WTC11 (cell line): Measurements from ENCODE around the gene MOB1B. TPM values are rescaled to one million over a fixed set of nuclear protein-coding genes. Genes with fewer than 3 reads are reported as not detected.

Experiments
- ATAC-seq: fragments of 200-7000 bp; cut with Tn5 transposase; 2 replicates; pipeline ENCODE4 v1.10.0; 2021; ENCODE audit warnings: mild to moderate bottlenecking, moderate library complexity
- CTCF ChIA-PET: fragments of 300-600 bp; sonication (Branson Sonifier 250); formaldehyde crosslinking; loops from one replicate; lab custom pipeline; 2021; ENCODE audit warnings: antibody characterized with exemption; lab: Charles Lee
- POLR2A ChIA-PET: fragments of 350-600 bp; sonication (Branson Sonifier 250); formaldehyde crosslinking; loops from one replicate; lab custom pipeline; 2021; ENCODE audit warnings: antibody characterized with exemption; lab: Charles Lee
- DNase-seq: peaks from one replicate; pipeline ENCODE4 v3.0.0; 2021; ENCODE audit warnings: low spot score
- H3K27ac Mint-ChIP-seq: 2 replicates; pipeline ENCODE4 v1.8.0; 2021; ENCODE audit warnings: mixed read lengths
- H3K27me3 Mint-ChIP-seq: 2 replicates; pipeline ENCODE4 v1.8.0; 2021; ENCODE audit warnings: low read depth, mild to moderate bottlenecking, moderate library complexity, mixed read lengths
- H3K36me3 Mint-ChIP-seq: 2 replicates; pipeline ENCODE4 v1.8.0; 2021; ENCODE audit warnings: mixed read lengths
- H3K4me1 Mint-ChIP-seq: 2 replicates; pipeline ENCODE4 v1.8.0; 2022; ENCODE audit warnings: mixed read lengths
- H3K4me3 Mint-ChIP-seq: 2 replicates; pipeline ENCODE4 v1.8.0; 2021; ENCODE audit warnings: mild to moderate bottlenecking, moderate library complexity, mixed read lengths
- H3K9me3 Mint-ChIP-seq: 2 replicates; pipeline ENCODE4 v1.8.0; 2021; ENCODE audit warnings: mixed read lengths
- EMX1 ChIP-seq: fragments of 250-450 bp; sonication (Bioruptor Pico); IDR thresholded peaks from 2 replicates; pipeline ENCODE4 v1.8.0; 2021; ENCODE audit warnings: mild to moderate bottlenecking
- FOXJ3 ChIP-seq: sonication (generic); formaldehyde crosslinking; IDR thresholded peaks from 2 replicates; pipeline ENCODE4 v1.9.0; 2021; ENCODE audit warnings: missing genetic modification reagents, mild to moderate bottlenecking, borderline replicate concordance
- IRF2 ChIP-seq: sonication (generic); formaldehyde crosslinking; IDR thresholded peaks from 2 replicates; pipeline ENCODE4 v1.8.0; 2022; ENCODE audit warnings: low read depth, missing genetic modification reagents, borderline replicate concordance
- KAT7 ChIP-seq: sonication (generic); formaldehyde crosslinking; IDR thresholded peaks from 2 replicates; pipeline ENCODE4 v1.8.1; 2023; ENCODE audit warnings: missing genetic modification reagents, mild to moderate bottlenecking, borderline replicate concordance
- OVOL2 ChIP-seq: fragments of 250-450 bp; sonication (Bioruptor Pico); IDR thresholded peaks from 2 replicates; pipeline ENCODE4 v1.9.0; 2021; ENCODE audit warnings: mild to moderate bottlenecking, borderline replicate concordance
- TEAD4 ChIP-seq: sonication (generic); formaldehyde crosslinking; IDR thresholded peaks from 2 replicates; pipeline ENCODE4 v1.8.0; 2022; ENCODE audit warnings: mild to moderate bottlenecking, missing genetic modification reagents
- ZBTB21 ChIP-seq: sonication (generic); formaldehyde crosslinking; IDR thresholded peaks from 2 replicates; pipeline ENCODE4 v1.8.1; 2023; ENCODE audit warnings: mild to moderate bottlenecking, missing genetic modification reagents, borderline replicate concordance
- total RNA-seq: library from RNA; stranded (reverse); gene quantifications from 3 replicates; pipeline ENCODE4 v1.2.3, GENCODE V29; 2021
- TF ChIP-seq, protein P1 (sequence below): fragments of 250-450 bp; sonication (Bioruptor Pico); IDR thresholded peaks from 2 replicates; pipeline ENCODE4 v1.9.0; 2021; ENCODE audit warnings: mild to moderate bottlenecking, borderline replicate concordance
- TF ChIP-seq, protein P2 (sequence below): sonication (generic); formaldehyde crosslinking; IDR thresholded peaks from 2 replicates; pipeline ENCODE4 v1.8.0; 2022; ENCODE audit warnings: mild to moderate bottlenecking, missing genetic modification reagents
- TF ChIP-seq, protein P3 (sequence below): sonication (generic); formaldehyde crosslinking; IDR thresholded peaks from 2 replicates; pipeline ENCODE4 v1.8.1; 2022; ENCODE audit warnings: low read depth, mild to moderate bottlenecking, moderate library complexity, missing genetic modification reagents, borderline replicate concordance
- TF ChIP-seq, protein P4 (sequence below): fragments of 250-450 bp; sonication (Bioruptor Pico); IDR thresholded peaks from 2 replicates; pipeline ENCODE4 v1.8.0; 2021; ENCODE audit warnings: mild to moderate bottlenecking
- TF ChIP-seq, protein P5 (sequence below): sonication (generic); formaldehyde crosslinking; conservative IDR thresholded peaks from 2 replicates; pipeline ENCODE4 v1.8.1; 2023; ENCODE audit warnings: mild to moderate bottlenecking, low read depth, missing genetic modification reagents, moderate library complexity
- TF ChIP-seq, protein P6 (sequence below): sonication (generic); formaldehyde crosslinking; IDR thresholded peaks from 2 replicates; pipeline ENCODE4 v1.8.1; 2023; ENCODE audit warnings: mild to moderate bottlenecking, moderate library complexity, missing genetic modification reagents

The MOB1B gene
- total RNA-seq, 1 experiment from 2014 or later, result 28.0 TPM

DNA sequence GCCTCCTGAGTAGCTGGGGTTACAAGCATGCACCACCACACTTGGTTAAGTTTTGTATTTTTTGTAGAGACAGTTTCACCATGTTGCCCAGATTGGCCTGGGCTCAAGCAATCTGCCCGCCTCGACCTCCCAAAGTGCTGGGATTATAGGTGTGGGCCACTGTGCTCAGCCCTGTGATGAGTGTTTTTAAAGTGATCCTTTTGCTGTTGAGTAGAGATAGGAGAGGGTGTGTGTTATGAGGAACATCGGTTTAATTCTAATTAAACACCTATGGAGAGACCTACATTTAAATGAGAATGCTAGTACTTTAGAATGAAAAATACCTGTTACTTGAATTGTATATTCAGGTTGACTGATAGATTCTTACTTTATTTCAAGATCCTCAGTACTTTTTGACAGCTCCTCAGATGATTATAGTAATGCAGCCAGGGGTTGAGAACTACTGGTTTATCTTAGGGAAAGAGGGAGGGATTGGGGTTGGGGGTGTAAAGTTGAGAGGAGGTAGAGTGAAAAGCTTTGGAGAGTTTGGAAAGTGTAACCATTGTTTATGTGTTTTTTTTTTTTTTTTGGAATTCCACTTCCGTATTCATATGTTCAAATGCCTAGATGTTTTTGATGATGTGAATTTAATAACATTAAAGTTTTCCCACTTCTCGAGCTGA, 54.5 kb downstream of the MOB1B start (continued):
- TF ChIP-seq, protein P1, sequence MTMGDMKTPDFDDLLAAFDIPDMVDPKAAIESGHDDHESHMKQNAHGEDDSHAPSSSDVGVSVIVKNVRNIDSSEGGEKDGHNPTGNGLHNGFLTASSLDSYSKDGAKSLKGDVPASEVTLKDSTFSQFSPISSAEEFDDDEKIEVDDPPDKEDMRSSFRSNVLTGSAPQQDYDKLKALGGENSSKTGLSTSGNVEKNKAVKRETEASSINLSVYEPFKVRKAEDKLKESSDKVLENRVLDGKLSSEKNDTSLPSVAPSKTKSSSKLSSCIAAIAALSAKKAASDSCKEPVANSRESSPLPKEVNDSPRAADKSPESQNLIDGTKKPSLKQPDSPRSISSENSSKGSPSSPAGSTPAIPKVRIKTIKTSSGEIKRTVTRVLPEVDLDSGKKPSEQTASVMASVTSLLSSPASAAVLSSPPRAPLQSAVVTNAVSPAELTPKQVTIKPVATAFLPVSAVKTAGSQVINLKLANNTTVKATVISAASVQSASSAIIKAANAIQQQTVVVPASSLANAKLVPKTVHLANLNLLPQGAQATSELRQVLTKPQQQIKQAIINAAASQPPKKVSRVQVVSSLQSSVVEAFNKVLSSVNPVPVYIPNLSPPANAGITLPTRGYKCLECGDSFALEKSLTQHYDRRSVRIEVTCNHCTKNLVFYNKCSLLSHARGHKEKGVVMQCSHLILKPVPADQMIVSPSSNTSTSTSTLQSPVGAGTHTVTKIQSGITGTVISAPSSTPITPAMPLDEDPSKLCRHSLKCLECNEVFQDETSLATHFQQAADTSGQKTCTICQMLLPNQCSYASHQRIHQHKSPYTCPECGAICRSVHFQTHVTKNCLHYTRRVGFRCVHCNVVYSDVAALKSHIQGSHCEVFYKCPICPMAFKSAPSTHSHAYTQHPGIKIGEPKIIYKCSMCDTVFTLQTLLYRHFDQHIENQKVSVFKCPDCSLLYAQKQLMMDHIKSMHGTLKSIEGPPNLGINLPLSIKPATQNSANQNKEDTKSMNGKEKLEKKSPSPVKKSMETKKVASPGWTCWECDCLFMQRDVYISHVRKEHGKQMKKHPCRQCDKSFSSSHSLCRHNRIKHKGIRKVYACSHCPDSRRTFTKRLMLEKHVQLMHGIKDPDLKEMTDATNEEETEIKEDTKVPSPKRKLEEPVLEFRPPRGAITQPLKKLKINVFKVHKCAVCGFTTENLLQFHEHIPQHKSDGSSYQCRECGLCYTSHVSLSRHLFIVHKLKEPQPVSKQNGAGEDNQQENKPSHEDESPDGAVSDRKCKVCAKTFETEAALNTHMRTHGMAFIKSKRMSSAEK (CRISPR knock-in tag), result no peak
- TF ChIP-seq, protein P2, sequence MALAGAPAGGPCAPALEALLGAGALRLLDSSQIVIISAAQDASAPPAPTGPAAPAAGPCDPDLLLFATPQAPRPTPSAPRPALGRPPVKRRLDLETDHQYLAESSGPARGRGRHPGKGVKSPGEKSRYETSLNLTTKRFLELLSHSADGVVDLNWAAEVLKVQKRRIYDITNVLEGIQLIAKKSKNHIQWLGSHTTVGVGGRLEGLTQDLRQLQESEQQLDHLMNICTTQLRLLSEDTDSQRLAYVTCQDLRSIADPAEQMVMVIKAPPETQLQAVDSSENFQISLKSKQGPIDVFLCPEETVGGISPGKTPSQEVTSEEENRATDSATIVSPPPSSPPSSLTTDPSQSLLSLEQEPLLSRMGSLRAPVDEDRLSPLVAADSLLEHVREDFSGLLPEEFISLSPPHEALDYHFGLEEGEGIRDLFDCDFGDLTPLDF (CRISPR knock-in tag), result no peak
- TF ChIP-seq KAT7 (CRISPR knock-in tag), result no peak
- TF ChIP-seq, protein P3, sequence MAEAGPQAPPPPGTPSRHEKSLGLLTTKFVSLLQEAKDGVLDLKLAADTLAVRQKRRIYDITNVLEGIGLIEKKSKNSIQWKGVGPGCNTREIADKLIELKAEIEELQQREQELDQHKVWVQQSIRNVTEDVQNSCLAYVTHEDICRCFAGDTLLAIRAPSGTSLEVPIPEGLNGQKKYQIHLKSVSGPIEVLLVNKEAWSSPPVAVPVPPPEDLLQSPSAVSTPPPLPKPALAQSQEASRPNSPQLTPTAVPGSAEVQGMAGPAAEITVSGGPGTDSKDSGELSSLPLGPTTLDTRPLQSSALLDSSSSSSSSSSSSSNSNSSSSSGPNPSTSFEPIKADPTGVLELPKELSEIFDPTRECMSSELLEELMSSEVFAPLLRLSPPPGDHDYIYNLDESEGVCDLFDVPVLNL, result no peak
- no peak for TF ChIP-seq FOXJ3 (CRISPR knock-in tag)
- no peak for TF ChIP-seq TEAD4
- TF ChIP-seq, protein P4, sequence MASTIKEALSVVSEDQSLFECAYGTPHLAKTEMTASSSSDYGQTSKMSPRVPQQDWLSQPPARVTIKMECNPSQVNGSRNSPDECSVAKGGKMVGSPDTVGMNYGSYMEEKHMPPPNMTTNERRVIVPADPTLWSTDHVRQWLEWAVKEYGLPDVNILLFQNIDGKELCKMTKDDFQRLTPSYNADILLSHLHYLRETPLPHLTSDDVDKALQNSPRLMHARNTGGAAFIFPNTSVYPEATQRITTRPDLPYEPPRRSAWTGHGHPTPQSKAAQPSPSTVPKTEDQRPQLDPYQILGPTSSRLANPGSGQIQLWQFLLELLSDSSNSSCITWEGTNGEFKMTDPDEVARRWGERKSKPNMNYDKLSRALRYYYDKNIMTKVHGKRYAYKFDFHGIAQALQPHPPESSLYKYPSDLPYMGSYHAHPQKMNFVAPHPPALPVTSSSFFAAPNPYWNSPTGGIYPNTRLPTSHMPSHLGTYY (CRISPR knock-in tag), result no peak
- TF ChIP-seq, protein P5, sequence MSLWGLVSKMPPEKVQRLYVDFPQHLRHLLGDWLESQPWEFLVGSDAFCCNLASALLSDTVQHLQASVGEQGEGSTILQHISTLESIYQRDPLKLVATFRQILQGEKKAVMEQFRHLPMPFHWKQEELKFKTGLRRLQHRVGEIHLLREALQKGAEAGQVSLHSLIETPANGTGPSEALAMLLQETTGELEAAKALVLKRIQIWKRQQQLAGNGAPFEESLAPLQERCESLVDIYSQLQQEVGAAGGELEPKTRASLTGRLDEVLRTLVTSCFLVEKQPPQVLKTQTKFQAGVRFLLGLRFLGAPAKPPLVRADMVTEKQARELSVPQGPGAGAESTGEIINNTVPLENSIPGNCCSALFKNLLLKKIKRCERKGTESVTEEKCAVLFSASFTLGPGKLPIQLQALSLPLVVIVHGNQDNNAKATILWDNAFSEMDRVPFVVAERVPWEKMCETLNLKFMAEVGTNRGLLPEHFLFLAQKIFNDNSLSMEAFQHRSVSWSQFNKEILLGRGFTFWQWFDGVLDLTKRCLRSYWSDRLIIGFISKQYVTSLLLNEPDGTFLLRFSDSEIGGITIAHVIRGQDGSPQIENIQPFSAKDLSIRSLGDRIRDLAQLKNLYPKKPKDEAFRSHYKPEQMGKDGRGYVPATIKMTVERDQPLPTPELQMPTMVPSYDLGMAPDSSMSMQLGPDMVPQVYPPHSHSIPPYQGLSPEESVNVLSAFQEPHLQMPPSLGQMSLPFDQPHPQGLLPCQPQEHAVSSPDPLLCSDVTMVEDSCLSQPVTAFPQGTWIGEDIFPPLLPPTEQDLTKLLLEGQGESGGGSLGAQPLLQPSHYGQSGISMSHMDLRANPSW (CRISPR knock-in tag), result no peak

DNA sequence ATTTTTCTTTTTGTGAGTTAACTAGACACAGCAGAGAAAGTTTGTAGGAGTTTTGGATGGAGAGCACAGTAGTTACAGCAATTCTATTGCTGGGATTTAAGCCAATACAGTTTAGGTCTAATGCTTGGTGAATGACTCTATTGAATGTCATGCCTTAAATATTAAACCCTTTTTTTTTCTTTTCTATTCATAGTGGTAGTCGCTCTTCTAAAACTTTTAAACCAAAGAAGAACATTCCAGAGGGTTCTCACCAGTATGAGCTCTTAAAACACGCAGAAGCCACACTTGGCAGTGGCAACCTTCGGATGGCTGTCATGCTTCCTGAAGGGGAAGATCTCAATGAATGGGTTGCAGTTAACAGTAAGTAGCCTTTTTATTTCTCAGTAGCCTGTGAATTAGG, 56.5 kb downstream of the MOB1B start:
- CTCF ChIA-PET, result no interaction called here
- Mint-ChIP-seq H3K9me3 (no peaks in the 10 kb centered on the region), H3K4me3 (no peak overlapping the region), H3K27me3 (no peaks in the 10 kb centered on the region), H3K27ac (no peak overlapping the region), H3K4me1 (peaks cover 16% of the 10 kb centered on the region), H3K36me3 (peaks cover 9% of the 10 kb centered on the region)
- DNase-seq, result no peak
- no peak for ATAC-seq
- TF ChIP-seq ZBTB21, result no peak
- TF ChIP-seq, all 79 proteins: peak for 0
- POLR2A ChIA-PET, result interaction anchor here (1.3 kb wide), 1 partner anchor 56 kb away, joined by 3 read pairs; the partner anchor contains the start of gene MOB1B

DNA sequence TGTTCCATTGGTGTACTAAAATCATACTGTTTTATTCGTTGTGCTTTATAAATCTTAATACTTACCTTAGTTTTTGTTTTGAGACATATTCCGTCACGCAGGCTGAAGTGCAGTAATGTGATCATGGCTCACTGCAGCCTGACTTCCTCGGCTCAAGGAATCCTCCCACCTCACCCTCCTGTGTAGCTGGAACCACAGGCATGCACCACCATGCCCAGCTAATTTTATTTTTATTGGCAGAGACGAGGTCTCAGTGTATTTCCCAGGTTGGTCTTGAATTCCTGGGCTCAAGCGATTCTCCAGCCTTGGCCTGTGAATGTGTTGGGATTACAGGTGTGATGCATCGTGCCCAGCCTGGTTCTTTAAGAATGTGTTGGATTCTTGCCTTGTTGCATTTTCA, 66.9 kb downstream of the MOB1B start:
- Mint-ChIP-seq H3K27ac (no peak overlapping the region), H3K36me3 (peaks cover 16% of the 10 kb centered on the region), H3K27me3 (no peaks in the 10 kb centered on the region), H3K4me3 (no peak overlapping the region), H3K9me3 (no peaks in the 10 kb centered on the region), H3K4me1 (no peaks in the 10 kb centered on the region)
- CTCF ChIA-PET, result no interaction called here
- TF ChIP-seq IRF2 (no peak), OVOL2 (CRISPR knock-in tag) (no peak), EMX1 (no peak)
- TF ChIP-seq, protein P6, sequence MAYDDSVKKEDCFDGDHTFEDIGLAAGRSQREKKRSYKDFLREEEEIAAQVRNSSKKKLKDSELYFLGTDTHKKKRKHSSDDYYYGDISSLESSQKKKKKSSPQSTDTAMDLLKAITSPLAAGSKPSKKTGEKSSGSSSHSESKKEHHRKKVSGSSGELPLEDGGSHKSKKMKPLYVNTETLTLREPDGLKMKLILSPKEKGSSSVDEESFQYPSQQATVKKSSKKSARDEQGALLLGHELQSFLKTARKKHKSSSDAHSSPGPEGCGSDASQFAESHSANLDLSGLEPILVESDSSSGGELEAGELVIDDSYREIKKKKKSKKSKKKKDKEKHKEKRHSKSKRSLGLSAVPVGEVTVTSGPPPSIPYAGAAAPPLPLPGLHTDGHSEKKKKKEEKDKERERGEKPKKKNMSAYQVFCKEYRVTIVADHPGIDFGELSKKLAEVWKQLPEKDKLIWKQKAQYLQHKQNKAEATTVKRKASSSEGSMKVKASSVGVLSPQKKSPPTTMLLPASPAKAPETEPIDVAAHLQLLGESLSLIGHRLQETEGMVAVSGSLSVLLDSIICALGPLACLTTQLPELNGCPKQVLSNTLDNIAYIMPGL (CRISPR knock-in tag), result no peak
- POLR2A ChIA-PET, result no interaction called here
- ATAC-seq (no peak), DNase-seq (no peak)
